ENCODE data around the gene RASIP1. TPM values are rescaled to one million over a fixed set of nuclear protein-coding genes. Genes with fewer than 3 reads are reported as not detected.

The RASIP1 gene
- total and polyA plus RNA-seq, 2 of the 8 experiments (the other 6 are each of a cell fraction or from before 2014, with no cell fraction given) = 9.3 to 11.4 TPM

DNA sequence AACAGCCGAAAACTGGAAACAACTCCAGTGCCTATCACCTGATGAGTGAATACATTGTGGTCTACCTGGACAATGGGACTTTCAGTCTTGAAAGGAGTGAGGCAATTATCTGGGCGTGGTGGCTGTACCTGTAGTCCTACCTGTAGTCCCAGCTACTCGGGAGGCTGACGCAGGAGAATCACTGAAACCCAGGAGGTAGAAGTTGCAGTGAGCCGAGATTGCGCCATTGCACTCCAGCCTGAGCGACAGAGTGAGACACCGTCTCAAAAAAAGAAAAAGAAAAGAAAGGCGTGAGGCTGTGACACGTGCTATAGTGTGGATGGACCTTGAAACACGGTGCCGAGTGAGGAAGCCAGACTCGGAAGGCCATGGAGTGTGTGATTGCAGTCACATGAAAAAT, 63.5 kb downstream of the RASIP1 start:
- Histone ChIP-seq H3K23ac (ENCODE audit: insufficient read length) (no peak overlapping the region), H3K14ac (ENCODE audit: insufficient read length) (no peak overlapping the region), H2AK5ac (ENCODE audit: low read depth, low read length) (no peak overlapping the region), H2BK120ac (replicated peaks; ENCODE audit: low read depth, low read length) (no peak overlapping the region), H3K56ac (replicated peaks; ENCODE audit: insufficient read length, low read depth, low read length) (no peak overlapping the region), H3K4ac (replicated peaks; ENCODE audit: insufficient read length, low read depth, low read length) (no peak overlapping the region), H3K36me3 (ENCODE audit: control insufficient read depth in 2 of 4, insufficient read depth in 4 of 4, low read length in 3 of 4) (no peaks in the 10 kb centered on the region), H3K79me1 (ENCODE audit: low read depth, low read length) (no peaks in the 10 kb centered on the region), H3K4me2 (ENCODE audit: insufficient read depth in 1 of 2, low read depth in 2 of 2, low read length in 2 of 2) (no peak overlapping the region), H3K9me3 (ENCODE audit: insufficient read depth in 2 of 2, low read depth in 1 of 2, low read length in 1 of 2) (no peaks in the 10 kb centered on the region), H2AFZ (ENCODE audit: low read length) (no peak overlapping the region), H2BK20ac (ENCODE audit: low read length) (no peak overlapping the region), H3K23me2 (ENCODE audit: low read depth, low read length) (peaks cover 12% of the 10 kb centered on the region; the same call in 1 of the 2 replicates), H3K9ac (replicated peaks in 1 of 4; ENCODE audit: extremely low read depth in 1 of 4, low read depth in 3 of 4, low read length in 3 of 4) (no peak overlapping the region), H2BK15ac (ENCODE audit: low read length) (no peak overlapping the region), H4K20me1 (replicated peaks in 1 of 2; ENCODE audit: control insufficient read depth in 1 of 2, insufficient read depth in 2 of 2, low read length in 2 of 2) (no peaks in the 10 kb centered on the region), H3K27me3 (replicated peaks in 1 of 4; ENCODE audit: control insufficient read depth in 3 of 4, extremely low read depth in 1 of 4, insufficient read depth in 3 of 4, low read length in 3 of 4) (peaks cover 0 to 5% (median 3%) of the 10 kb centered on the region in 4 experiments; a peak in 2 of 7 replicates), H4K5ac (ENCODE audit: insufficient read length, low read depth, low read length) (no peak overlapping the region), H3K4me1 (replicated peaks in 1 of 4; ENCODE audit: control insufficient read depth in 3 of 4, insufficient read depth in 4 of 4, low read length in 3 of 4) (peaks cover 2 to 23% (median 19%) of the 10 kb centered on the region in 4 experiments), H3K18ac (ENCODE audit: extremely low read depth, low read length) (no peak overlapping the region), H4K91ac (replicated peaks; ENCODE audit: insufficient read length, low read length) (no peak overlapping the region), H3K79me2 (ENCODE audit: control insufficient read depth in 1 of 2, insufficient read depth in 2 of 2, low read length in 2 of 2) (no peaks in the 10 kb centered on the region), H2BK12ac (ENCODE audit: low read depth, low read length) (no peak overlapping the region), H4K8ac (ENCODE audit: extremely low read depth, insufficient read depth, low read length) (no peak overlapping the region), H3K4me3 (ENCODE audit: extremely low read depth in 1 of 4, insufficient read depth in 2 of 4, low read depth in 3 of 4, low read length in 4 of 4) (no peak overlapping the region), H2BK5ac (ENCODE audit: low read depth, low read length) (no peak overlapping the region), H3K27ac (ENCODE audit: low read depth, low read length) (no peak overlapping the region)
- 84% methylated on average over 13 of the region's 13 CpGs; no CpG with 5 or more reads in 1 of the 2 experiments for WGBS, 2 experiments (ENCODE audit: extremely low coverage in 1 of 2, insufficient coverage in 1 of 2, insufficient read length in 1 of 2, insufficient replicate concordance in 2 of 2, low coverage in 1 of 2, low lambda C conversion rate in 2 of 2, missing lambda C conversion rate in 1 of 2)
- DNase-seq (ENCODE audit: low read depth in 1 of 2, low spot score in 2 of 2) = no peak
- no peak for FAIRE-seq
- no peak for TF ChIP-seq EZH2 (IDR thresholded peaks at IDR 0.05; ENCODE audit: low read depth, low read length, severe bottlenecking)
- TF ChIP-seq EP300 (IDR thresholded peaks at IDR 0.05; ENCODE audit: borderline replicate concordance in 1 of 2, low read depth in 2 of 2, low read length in 2 of 2) = no peak
- TF ChIP-seq BACH1 (IDR thresholded peaks at IDR 0.05; ENCODE audit: low read length) = no peak
- TF ChIP-seq MAFK (IDR thresholded peaks at IDR 0.05; ENCODE audit: low read depth, low read length) = no peak
- TF ChIP-seq KDM5A (IDR thresholded peaks at IDR 0.05; ENCODE audit: low read length) = no peak
- no peak for TF ChIP-seq KDM1A (IDR thresholded peaks at IDR 0.05; ENCODE audit: borderline replicate concordance, low read length)
- no peak for TF ChIP-seq TCF12 (IDR thresholded peaks at IDR 0.05; ENCODE audit: low read depth, low read length)
- no peak for TF ChIP-seq RBBP5 (IDR thresholded peaks at IDR 0.05; ENCODE audit: borderline replicate concordance, low read depth, low read length)
- no peak for TF ChIP-seq RFX5 (IDR thresholded peaks at IDR 0.05; ENCODE audit: borderline replicate concordance, low read depth, low read length)
- no peak for TF ChIP-seq HDAC2 (IDR thresholded peaks at IDR 0.05; ENCODE audit: borderline replicate concordance in 1 of 2, low read depth in 2 of 2, low read length in 2 of 2)
- TF ChIP-seq SIX5 (IDR thresholded peaks at IDR 0.05; ENCODE audit: low read depth, low read length) = no peak
- CTCF ChIA-PET (ENCODE audit: partially characterized antibody) = interaction anchor here (0.6 to 5.8 kb wide), 12 partner anchors 12 to 838 kb away, joined by 3 to 59 read pairs (median 16); partner anchors contain the start of genes CA11 and FUT2
- POLR2A ChIA-PET (ENCODE audit: partially characterized antibody) = interaction anchor here (0.6 to 2.6 kb wide), 3 partner anchors 10 to 37 kb away, joined by 3 to 12 read pairs (median 7); partner anchors contain the start of gene FUT2

All from H1 (cell line).